ENCODE data around the gene PNPLA7.

PNPLA7 gene

GRCh38 chr9:137447722-137448601 lies 102.2 kb downstream of the PNPLA7 start:
- DNase-seq = no peak

GRCh38 chr9:137446851-137447471 lies 103.2 kb downstream of the PNPLA7 start:
- no peak for DNase-seq

GRCh38 chr9:137445930-137446431 lies 104.2 kb downstream of the PNPLA7 start:
- DNase-seq = peak; percentile 19

GRCh38 chr9:137445275-137445807 lies 104.9 kb downstream of the PNPLA7 start:
- peak; percentile 39 for DNase-seq

GRCh38 chr9:137444106-137444790 lies 106.0 kb downstream of the PNPLA7 start:
- DNase-seq = no peak

- no peak for DNase-seq
Measured at GRCh38 chr9:137441935-137442321, 108.3 kb downstream of the PNPLA7 start.

GRCh38 chr9:137441289-137441934 lies 108.8 kb downstream of the PNPLA7 start, which contains the start of gene ENTPD8:
TSS of gene ENTPD8 (minus strand) at chr9:137441357. CDS start at chr9:137438285, 3,072 bp downstream.
- DNase-seq = peak; percentile 91

- no peak for DNase-seq
Measured at GRCh38 chr9:137439158-137439714, 111.0 kb downstream of the PNPLA7 start.

GRCh38 chr9:137438591-137439157 lies 111.5 kb downstream of the PNPLA7 start:
- DNase-seq = no peak

- no peak for DNase-seq
Measured at GRCh38 chr9:137437691-137438590, 112.3 kb downstream of the PNPLA7 start.

- DNase-seq = no peak
Measured at GRCh38 chr9:137436761-137437600, 113.2 kb downstream of the PNPLA7 start.

GRCh38 chr9:137435980-137436760 lies 114.0 kb downstream of the PNPLA7 start:
- no peak for DNase-seq

GRCh38 chr9:137435381-137435891 lies 114.8 kb downstream of the PNPLA7 start:
- DNase-seq = no peak

- DNase-seq = no peak
Measured at GRCh38 chr9:137434498-137435380, 115.5 kb downstream of the PNPLA7 start.

- no peak for DNase-seq
Measured at GRCh38 chr9:137433916-137434431, 116.2 kb downstream of the PNPLA7 start.

GRCh38 chr9:137433349-137433915 lies 116.8 kb downstream of the PNPLA7 start:
- no peak for DNase-seq
